ENCODE results near the gene ACTC1. TPM values are rescaled to one million over a fixed set of nuclear protein-coding genes. Genes with fewer than 3 reads are reported as not detected.

ACTC1 gene
- total RNA-seq, 6 experiments from 2014 or later: 0.29 to 1.4 (median 0.93) TPM; not detected in 3

- no peak for TF ChIP-seq POLR2A (IDR thresholded peaks at IDR 0.05)
- TF ChIP-seq, protein P1, sequence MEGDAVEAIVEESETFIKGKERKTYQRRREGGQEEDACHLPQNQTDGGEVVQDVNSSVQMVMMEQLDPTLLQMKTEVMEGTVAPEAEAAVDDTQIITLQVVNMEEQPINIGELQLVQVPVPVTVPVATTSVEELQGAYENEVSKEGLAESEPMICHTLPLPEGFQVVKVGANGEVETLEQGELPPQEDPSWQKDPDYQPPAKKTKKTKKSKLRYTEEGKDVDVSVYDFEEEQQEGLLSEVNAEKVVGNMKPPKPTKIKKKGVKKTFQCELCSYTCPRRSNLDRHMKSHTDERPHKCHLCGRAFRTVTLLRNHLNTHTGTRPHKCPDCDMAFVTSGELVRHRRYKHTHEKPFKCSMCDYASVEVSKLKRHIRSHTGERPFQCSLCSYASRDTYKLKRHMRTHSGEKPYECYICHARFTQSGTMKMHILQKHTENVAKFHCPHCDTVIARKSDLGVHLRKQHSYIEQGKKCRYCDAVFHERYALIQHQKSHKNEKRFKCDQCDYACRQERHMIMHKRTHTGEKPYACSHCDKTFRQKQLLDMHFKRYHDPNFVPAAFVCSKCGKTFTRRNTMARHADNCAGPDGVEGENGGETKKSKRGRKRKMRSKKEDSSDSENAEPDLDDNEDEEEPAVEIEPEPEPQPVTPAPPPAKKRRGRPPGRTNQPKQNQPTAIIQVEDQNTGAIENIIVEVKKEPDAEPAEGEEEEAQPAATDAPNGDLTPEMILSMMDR (IDR thresholded peaks at IDR 0.05): no peak
- no peak within 1 kb of the TSS for H3K27ac ChIP-seq
- DNase-seq: no peak
- intact Hi-C loops (cut with DNase I): no loop called here
- WGBS (ENCODE audit: insufficient coverage, low coverage, low lambda C conversion rate, missing lambda C conversion rate): 12% methylated on average over 10 of the region's 81 CpGs
- H3K4me3 ChIP-seq: no peak within 1 kb of the TSS
- no peak for ATAC-seq
- peaks cover 0 to 8% (median 0%) of the 10 kb centered on the region in 4 donors for H3K4me1 ChIP-seq
- H3K27me3 ChIP-seq: peaks cover 5 to 15% of the 10 kb centered on the region in 2 donors
- H3K36me3 ChIP-seq: no peaks in the 10 kb centered on the region
- H3K9me3 ChIP-seq: no peaks in the 10 kb centered on the region
These were observed 40.5 kb downstream of the ACTC1 start, which contains the start of gene GJD2 for GRCh38 chr15:34754674-34755418. Gene GJD2 (minus strand): TSS chr15:34754998. CDS start chr15:34754488, 510 bp downstream.

- WGBS (ENCODE audit: insufficient coverage, low coverage, low lambda C conversion rate, missing lambda C conversion rate): 9% methylated on average over 8 of the region's 27 CpGs
- H3K27me3 ChIP-seq: peaks cover 5 to 15% of the 10 kb centered on the region in 2 donors
These were observed 41.2 kb downstream of the ACTC1 start for GRCh38 chr15:34754171-34754601.

GRCh38 chr15:34753236-34753894 is 42.0 kb downstream of the ACTC1 start:
- Histone ChIP-seq H3K36me3 (no peaks in the 10 kb centered on the region), H3K9me3 (no peaks in the 10 kb centered on the region), H3K4me1 (peaks cover 0 to 8% (median 0%) of the 10 kb centered on the region in 4 donors), H3K27me3 (peaks cover 5 to 15% of the 10 kb centered on the region in 2 donors), H3K4me3 (no peak overlapping the region), H3K27ac (no peak overlapping the region)
- intact Hi-C loops (cut with DNase I): no loop called here
- no peak for TF ChIP-seq POLR2A (IDR thresholded peaks at IDR 0.05)
- TF ChIP-seq, protein P1 (IDR thresholded peaks at IDR 0.05): no peak
- peak; percentile 36 to 73 (median 57) for ATAC-seq
- 15% methylated on average over 5 of the region's 11 CpGs for WGBS (ENCODE audit: insufficient coverage, low coverage, low lambda C conversion rate, missing lambda C conversion rate)
- no peak for DNase-seq

More at GRCh38 chr15:34754171-34754601, 41.2 kb downstream of the ACTC1 start:
- intact Hi-C loops (cut with DNase I): no loop called here
- DNase-seq (no peak), ATAC-seq (peak in 1 of 4 donors; percentile 17)
- no peak overlapping the region for H3K4me3 ChIP-seq
- H3K9me3 ChIP-seq: no peaks in the 10 kb centered on the region
- H3K36me3 ChIP-seq: no peaks in the 10 kb centered on the region
- TF ChIP-seq POLR2A (IDR thresholded peaks at IDR 0.05): no peak
- TF ChIP-seq, protein P1 (IDR thresholded peaks at IDR 0.05): no peak
- H3K4me1 ChIP-seq: peaks cover 0 to 8% (median 0%) of the 10 kb centered on the region in 4 donors
- no peak overlapping the region for H3K27ac ChIP-seq

- Histone ChIP-seq H3K36me3 (no peaks in the 10 kb centered on the region), H3K4me3 (no peak overlapping the region), H3K27me3 (peaks cover 5 to 8% of the 10 kb centered on the region in 2 donors), H3K27ac (no peak overlapping the region), H3K4me1 (peaks cover 0 to 4% (median 0%) of the 10 kb centered on the region in 4 donors), H3K9me3 (no peaks in the 10 kb centered on the region)
- no peak for TF ChIP-seq POLR2A (IDR thresholded peaks at IDR 0.05)
- TF ChIP-seq, protein P1 (IDR thresholded peaks at IDR 0.05): no peak
- DNase-seq (no peak), ATAC-seq (no peak)
- intact Hi-C loops (cut with DNase I): no loop called here
- 46% methylated on average over 4 of the region's 4 CpGs for WGBS (ENCODE audit: insufficient coverage, low coverage, low lambda C conversion rate, missing lambda C conversion rate)
These were observed 45.7 kb downstream of the ACTC1 start for GRCh38 chr15:34749691-34750090.

Other genes with a start within 250 kb of the ACTC1 start
- gene GOLGA8B, start 211.9 kb downstream of the ACTC1 start, total RNA-seq: 10 to 100 TPM; 21.9 to 53.4 (median 30.8) TPM
- not detected for gene GJD2, start 40.6 kb downstream of the ACTC1 start, total RNA-seq
- gene AQR, start 174.2 kb upstream of the ACTC1 start, total RNA-seq: 10 to 100 TPM in 4 of 6 experiments, 1 to 10 TPM in 2; 9.1 to 15.3 (median 11.8) TPM
- gene ZNF770, start 192.7 kb upstream of the ACTC1 start, total RNA-seq: 10 to 100 TPM; 19.4 to 35.8 (median 24.8) TPM

Measured in right lobe of liver (tissue), 6 donors.